ENCODE measurements around the gene DIAPH2. TPM values are rescaled to one million over a fixed set of nuclear protein-coding genes. Genes with fewer than 3 reads are reported as not detected.
"Not testable (repeated sequence)": the region's sequence is repeated elsewhere in the genome, so short reads cannot be mapped to it uniquely, and the experiment has no call there.

Gene DIAPH2
- total RNA-seq, 1 experiment from 2014 or later: 6.3 TPM

GRCh38 chrX:96715481-96715880 is 30.8 kb downstream of the DIAPH2 start:
- no peak for DNase-seq (ENCODE audit: low spot score)

GRCh38 chrX:96719161-96719875 is 34.7 kb downstream of the DIAPH2 start:
- no peak for DNase-seq (ENCODE audit: low spot score)

GRCh38 chrX:96721354-96721753 is 36.7 kb downstream of the DIAPH2 start:
- peak; percentile 3 for DNase-seq (ENCODE audit: low spot score)

GRCh38 chrX:96722781-96723180 is 38.1 kb downstream of the DIAPH2 start:
- no peak for DNase-seq (ENCODE audit: low spot score)

GRCh38 chrX:96729053-96729452 is 44.4 kb downstream of the DIAPH2 start:
- DNase-seq (ENCODE audit: low spot score): no peak

- no peak for DNase-seq (ENCODE audit: low spot score)
Observed at GRCh38 chrX:96729868-96730643, 45.4 kb downstream of the DIAPH2 start.

GRCh38 chrX:96731000-96731399 is 46.4 kb downstream of the DIAPH2 start:
- not testable (repeated sequence) for DNase-seq (ENCODE audit: low spot score)

- DNase-seq (ENCODE audit: low spot score): no peak
Observed at GRCh38 chrX:96743367-96744073, 58.9 kb downstream of the DIAPH2 start.

- DNase-seq (ENCODE audit: low spot score): no peak
Observed at GRCh38 chrX:96752781-96753180, 68.1 kb downstream of the DIAPH2 start.

GRCh38 chrX:96753230-96753629 is 68.6 kb downstream of the DIAPH2 start:
- no peak for DNase-seq (ENCODE audit: low spot score)

- no peak for DNase-seq (ENCODE audit: low spot score)
Observed at GRCh38 chrX:96756491-96756890, 71.8 kb downstream of the DIAPH2 start.

- DNase-seq (ENCODE audit: low spot score): no peak
Observed at GRCh38 chrX:96761566-96761965, 76.9 kb downstream of the DIAPH2 start.

- no peak for DNase-seq (ENCODE audit: low spot score)
Observed at GRCh38 chrX:96763608-96764007, 79.0 kb downstream of the DIAPH2 start.

- DNase-seq (ENCODE audit: low spot score): no peak
Observed at GRCh38 chrX:96764864-96765263, 80.2 kb downstream of the DIAPH2 start.

GRCh38 chrX:96770315-96770714 is 85.7 kb downstream of the DIAPH2 start:
- DNase-seq (ENCODE audit: low spot score): peak; percentile 3

- DNase-seq (ENCODE audit: low spot score): no peak
Observed at GRCh38 chrX:96771486-96771885, 86.8 kb downstream of the DIAPH2 start.

- DNase-seq (ENCODE audit: low spot score): no peak
Observed at GRCh38 chrX:96774116-96774515, 89.5 kb downstream of the DIAPH2 start.

- no peak for DNase-seq (ENCODE audit: low spot score)
Observed at GRCh38 chrX:96776966-96777365, 92.3 kb downstream of the DIAPH2 start.

GRCh38 chrX:96791559-96791958 is 106.9 kb downstream of the DIAPH2 start:
- DNase-seq (ENCODE audit: low spot score): no peak

GRCh38 chrX:96792047-96792446 is 107.4 kb downstream of the DIAPH2 start:
- no peak for DNase-seq (ENCODE audit: low spot score)

GRCh38 chrX:96798982-96799381 is 114.3 kb downstream of the DIAPH2 start:
- DNase-seq (ENCODE audit: low spot score): no peak

GRCh38 chrX:96807318-96807717 is 122.7 kb downstream of the DIAPH2 start:
- no peak for DNase-seq (ENCODE audit: low spot score)

- DNase-seq (ENCODE audit: low spot score): no peak
Observed at GRCh38 chrX:96820935-96821334, 136.3 kb downstream of the DIAPH2 start.
